ENCODE results near the gene SLC26A3.

DNA sequence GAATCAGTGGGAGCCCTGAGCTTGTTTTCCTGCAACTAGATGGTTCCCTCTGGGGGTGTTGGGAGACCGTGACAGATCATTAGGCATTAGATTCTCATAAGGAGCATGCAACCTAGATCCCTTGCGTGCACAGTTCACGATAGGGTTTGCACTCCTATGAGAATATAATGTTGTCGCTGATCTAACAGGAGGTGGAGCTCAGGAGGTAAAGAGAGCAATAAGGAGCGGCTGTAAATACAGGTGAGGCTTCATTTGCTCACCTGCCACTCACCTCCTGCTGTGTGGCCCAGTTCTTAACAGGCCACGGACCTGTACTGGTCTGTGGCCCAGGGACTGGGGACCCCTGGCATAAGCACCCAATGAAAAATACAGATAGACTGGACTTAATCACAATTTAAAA is 10.7 kb downstream of the SLC26A3 start:
- TF ChIP-seq CREB1 (CRISPR knock-in tag; IDR thresholded peaks at IDR 0.05; ENCODE audit: low read depth) (no peak), CTCF (conservative IDR thresholded peaks at IDR 0.05; ENCODE audit: low read depth in 2 of 2) (no peak), EZH2 (IDR thresholded peaks at IDR 0.05; ENCODE audit: low read depth, unreplicated experiment) (no peak), POLR2AphosphoS5 (IDR thresholded peaks at IDR 0.05; ENCODE audit: low read depth) (no peak)
